Heart left ventricle (tissue), 16 donors: Measurements from ENCODE around the gene ABCF1. TPM values are rescaled to one million over a fixed set of nuclear protein-coding genes. Genes with fewer than 3 reads are reported as not detected.

ENCODE experiments used
- ATAC-seq, 4 donors: fragments of 200-7000 bp; cut with Tn5 transposase; one replicate each; pipeline ENCODE4 v1.9.1; 2020 to 2022; ENCODE audit warnings: moderate library complexity in 4 of 4, mild to moderate bottlenecking in 3 of 4, moderate number of reproducible peaks in 1 of 4
- DNase-seq, 5 donors: peaks; one replicate each; pipeline ENCODE4 v3.0.0-alpha.2; 2020
- H3K27ac ChIP-seq, 12 donors: fragments of 200-600 bp; sonication (generic) in 4 of 12; one replicate each; pipeline versions ENCODE4 v1.5.0 to v1.8.0; 2016 to 2022; ENCODE audit warnings: mild to moderate bottlenecking in 2 of 12
- H3K27me3 ChIP-seq, 9 donors: fragments of 200-600 bp; sonication (generic) in 2 of 9; one replicate each; pipeline versions ENCODE4 v1.5.1 to v1.8.0; 2016 to 2022; ENCODE audit warnings: mild to moderate bottlenecking in 3 of 9
- H3K36me3 ChIP-seq, 9 donors: fragments of 200-600 bp; sonication (generic) in 2 of 9; one replicate each; pipeline versions ENCODE4 v1.5.0 to v1.8.0; 2018 to 2022; ENCODE audit warnings: mild to moderate bottlenecking in 2 of 9
- H3K4me1 ChIP-seq, 12 donors: fragments of 200-600 bp; sonication (generic) in 4 of 12; one replicate each; pipeline versions ENCODE4 v1.5.0 to v1.8.0; 2016 to 2022; ENCODE audit warnings: mild to moderate bottlenecking in 3 of 12
- H3K4me3 ChIP-seq, 12 donors: fragments of 200-600 bp; sonication (generic) in 4 of 12; one replicate each; pipeline versions ENCODE4 v1.5.0 to v1.8.0; 2017 to 2022; ENCODE audit warnings: mild to moderate bottlenecking in 9 of 12, moderate library complexity in 4 of 12
- H3K9me3 ChIP-seq, 12 donors: fragments of 200-600 bp; sonication (generic) in 4 of 12; one replicate each; pipeline versions ENCODE4 v1.5.0 to v1.8.0; 2016 to 2022; ENCODE audit warnings: mild to moderate bottlenecking in 1 of 12
- CTCF ChIP-seq, 12 donors: fragments of 200-600 bp; sonication (generic) in 4 of 12; IDR thresholded peaks; one replicate each; pipeline versions ENCODE4 v1.5.0 to v1.8.0; 2018 to 2022; ENCODE audit warnings: antibody characterized with exemption in 12 of 12, mild to moderate bottlenecking in 5 of 12
- POLR2A ChIP-seq, 2 donors: fragments of 450-650 bp; IDR thresholded peaks; one replicate each; pipeline ENCODE4 v1.6.1; 2017; ENCODE audit warnings: antibody characterized with exemption in 2 of 2, mild to moderate bottlenecking in 2 of 2, moderate library complexity in 2 of 2
- WGBS, 4 donors: extraction: QIAGEN DNeasy Blood & Tissue Kit in 2 of 4; methylation state at CpG; one replicate each; pipeline versions ENCODE4 v1.1.5 to v1.1.7; 2013 to 2018; 5-methylcytosine and 5-hydroxymethylcytosine counted together
- intact Hi-C, 10 donors: fragments of 100-400 bp; cut with DNase I; formaldehyde crosslinking; loops; one replicate each; pipeline versions ENCODE4 v1.11.1 to v1.14.2; 2022
- polyA plus RNA-seq, 2 donors: library from polyadenylated mRNA; stranded (reverse); fragments of 200-250 nt; gene quantifications; one replicate each; pipeline ENCODE4 v1.2.3, GENCODE V29; 2013
- total RNA-seq, 9 donors: library from RNA; depleted of rRNA in 2 of 9; stranded (reverse); fragments of >200 nt in 2 of 9; fragmentation: NEBNext Ultra II Directional in 3 of 9; extraction: Animal tissue kit (Norgen Biotek cat#: 25700) in 3 of 9; gene quantifications; one replicate each; pipeline versions ENCODE4 v1.1.0 to v1.2.4, GENCODE V29; 2016 to 2023
- donor health status: ischemic (EF 13 %, LVEDD 7.1; RV severe dilation, severe dysfunction).
- donor health status: healthy with polysubstance abuse.
- donor health status: DM: no; HTN: yes; CAD: no.
- donor health status: DM: no; HTN: no; CAD: no.
- donor health status: ischemic (EF 25% LVEDD 6.9; RV normal size, moderate dysfunction).
- donor health status: ischemic (EF 25% LVEDD 5.7; RV mildly dilated, moderate dysfunction).
- donor health status: healthy.
- donor health status: DM: yes; HTN: yes; CAD: no.
- donor health status: ischemic (EF 35%, LVEDD 5.7; RV mildly dilated, moderate dysfunction).
- donor health status: nonischemic (EF 11% LVEDD 7.7; RV severe dilation, severe dysfunction).
- donor health status: DM: yes; HTN: yes; CAD: no.
- donor health status: PGD.
- donor health status: ischemic (EF 29% LVEDD 5.4; RV normal size, mild dysfunction).
- donor health status: nonischemic (EF 23%, LVEDD 6.1; RV moderate dilation, normal function).

ABCF1 gene
- total and polyA plus RNA-seq, 11 donors = 28.0 to 76.8 (median 39.8) TPM

GRCh38 chr6:30542404-30542725 lies 28.9 kb upstream of the ABCF1 start:
- H3K4me1 ChIP-seq = peaks cover 0 to 32% (median 9%) of the 10 kb centered on the region in 12 donors
- no peaks in the 10 kb centered on the region for H3K9me3 ChIP-seq
- intact Hi-C loops = loop anchor here (1.0 to 10.0 kb wide), 10 partner anchors 52 to 182 kb away; partner anchors contain the start of genes HLA-E (in 3 of the 10), DHX16 (in 2 of the 10) and TUBB (in 1 of the 10)
- no peak for DNase-seq
- peaks cover 0 to 22% (median 20%) of the 10 kb centered on the region in 9 donors for H3K36me3 ChIP-seq
- H3K27ac ChIP-seq = peak overlapping the region in 11 of 12 donors; percentile 1 to 80 (median 63)
- TF ChIP-seq POLR2A (IDR thresholded peaks at IDR 0.05) = no peak
- no peak for TF ChIP-seq CTCF (IDR thresholded peaks at IDR 0.05)
- ATAC-seq = peak in 2 of 4 donors; percentile 5 to 57
- 18 to 23% (median 20%) methylated on average over 4 of the region's 4 CpGs for WGBS, 4 donors
- H3K27me3 ChIP-seq = no peaks in the 10 kb centered on the region
- H3K4me3 ChIP-seq = peak overlapping the region in 6 of 12 donors; percentile 25 to 54 (median 42)

- H3K27me3 ChIP-seq = no peaks in the 10 kb centered on the region
- peaks cover 0 to 32% (median 9%) of the 10 kb centered on the region in 12 donors for H3K4me1 ChIP-seq
- intact Hi-C loops = loop anchor here (1.0 to 10.0 kb wide), 10 partner anchors 52 to 182 kb away; partner anchors contain the start of genes HLA-E (in 3 of the 10), DHX16 (in 2 of the 10) and TUBB (in 1 of the 10)
- peaks cover 0 to 26% (median 25%) of the 10 kb centered on the region in 9 donors for H3K36me3 ChIP-seq
- peak overlapping the region in 10 of 12 donors; percentile 1 to 80 (median 63) for H3K27ac ChIP-seq
- H3K9me3 ChIP-seq = no peaks in the 10 kb centered on the region
- 63 to 79% (median 66%) methylated on average over 1 of the region's 1 CpG for WGBS, 4 donors
- ATAC-seq = no peak
- no peak overlapping the region for H3K4me3 ChIP-seq
- TF ChIP-seq CTCF (IDR thresholded peaks at IDR 0.05) (peak in 1 of 12 donors; percentile 5), POLR2A (IDR thresholded peaks at IDR 0.05) (no peak)
- DNase-seq = no peak
These were observed 28.3 kb upstream of the ABCF1 start for GRCh38 chr6:30542915-30543314.

DNA sequence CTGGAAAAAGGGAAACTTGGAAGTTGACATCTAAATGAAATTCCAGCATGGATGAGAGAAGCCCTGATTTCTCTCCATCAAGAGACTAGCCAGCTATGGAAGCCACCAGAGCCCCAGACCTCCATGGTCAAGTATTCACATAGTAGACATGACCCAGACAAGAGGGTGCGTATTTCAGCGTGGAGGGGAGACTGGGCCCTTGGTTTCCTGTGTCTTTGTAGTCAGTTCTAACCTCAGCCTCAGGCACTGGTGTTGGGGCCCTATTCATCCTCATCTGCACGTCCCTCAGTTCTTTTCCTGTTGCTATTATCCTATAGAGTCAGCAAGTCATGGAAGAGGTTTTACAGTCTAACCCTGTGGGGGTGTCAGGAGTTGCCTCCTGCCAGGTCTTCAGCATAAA lies 27.4 kb upstream of the ABCF1 start:
- 70 to 88% (median 82%) methylated on average over 3 of the region's 3 CpGs for WGBS, 4 donors
- peak overlapping the region in 1 of 12 donors; percentile 53 for H3K27ac ChIP-seq
- peaks cover 0 to 35% (median 34%) of the 10 kb centered on the region in 9 donors for H3K36me3 ChIP-seq
- DNase-seq (no peak), ATAC-seq (no peak)
- intact Hi-C loops = loop anchor here (1.0 to 10.0 kb wide), 11 partner anchors 51 to 181 kb away; partner anchors contain the start of genes DHX16 (in 2 of the 10), HLA-E (in 2 of the 10) and TUBB (in 1 of the 10)
- no peaks in the 10 kb centered on the region for H3K9me3 ChIP-seq
- H3K4me3 ChIP-seq = no peak overlapping the region
- peaks cover 0 to 32% (median 9%) of the 10 kb centered on the region in 12 donors for H3K4me1 ChIP-seq
- H3K27me3 ChIP-seq = no peaks in the 10 kb centered on the region
- TF ChIP-seq POLR2A (IDR thresholded peaks at IDR 0.05) (no peak), CTCF (IDR thresholded peaks at IDR 0.05) (no peak)

DNA sequence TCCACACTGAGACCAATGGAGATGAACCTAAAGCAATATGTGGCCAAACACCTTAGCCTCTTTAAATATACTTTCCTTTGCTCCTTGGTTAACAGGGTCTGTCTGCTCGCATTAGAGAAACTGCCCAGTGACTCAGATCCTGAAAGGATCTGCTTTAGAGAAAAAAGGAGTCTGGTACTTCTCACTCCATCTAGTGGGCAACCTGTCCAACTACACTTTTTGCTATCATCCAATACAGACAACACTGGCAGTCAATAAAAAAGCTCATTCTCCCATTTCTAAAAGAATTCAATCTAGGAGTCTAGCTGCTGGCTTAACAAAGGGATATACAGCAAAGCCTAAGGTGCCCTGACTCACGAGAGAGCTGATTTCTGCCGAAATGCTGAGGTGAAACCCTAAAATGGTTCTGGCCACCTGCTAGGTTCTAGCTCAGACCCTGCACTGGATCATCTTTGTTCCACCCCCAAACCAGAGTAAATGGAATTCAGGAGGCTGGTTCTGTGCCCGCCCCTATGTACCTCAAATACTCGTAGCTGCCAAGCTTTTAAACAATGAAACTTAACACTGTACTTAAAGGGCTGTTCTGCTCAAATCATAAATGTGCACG lies 26.5 kb upstream of the ABCF1 start:
- H3K36me3 ChIP-seq = peaks cover 0 to 44% (median 43%) of the 10 kb centered on the region in 9 donors
- no peak overlapping the region for H3K4me3 ChIP-seq
- H3K27me3 ChIP-seq = no peaks in the 10 kb centered on the region
- peaks cover 0 to 32% (median 9%) of the 10 kb centered on the region in 12 donors for H3K4me1 ChIP-seq
- no peak for DNase-seq
- TF ChIP-seq CTCF (IDR thresholded peaks at IDR 0.05) (peak; percentile 70 to 82 (median 76)), POLR2A (IDR thresholded peaks at IDR 0.05) (no peak)
- intact Hi-C loops = loop anchor here (1.0 to 10.0 kb wide), 10 partner anchors 50 to 180 kb away; partner anchors contain the start of genes DHX16 (in 2 of the 10), HLA-E (in 1 of the 10) and TUBB (in 1 of the 10)
- H3K9me3 ChIP-seq = no peaks in the 10 kb centered on the region
- 31 to 41% (median 35%) methylated on average over 6 of the region's 6 CpGs for WGBS, 4 donors
- ATAC-seq = peak in 3 of 4 donors; percentile 58 to 71 (median 66)
- peak overlapping the region in 2 of 12 donors; percentile 6 to 53 for H3K27ac ChIP-seq
